Naive thymus-derived CD8-positive, alpha-beta T cell (primary cell): ENCODE results near the gene STAM. TPM values are rescaled to one million over a fixed set of nuclear protein-coding genes. Genes with fewer than 3 reads are reported as not detected.

ENCODE experiments used
- ATAC-seq, 2 donors: fragments of 150-1000 bp; cut with Tn5 transposase in 1 of 2; sonication (Bioruptor Pico), chemical (Tn5 transposase) in 1 of 2; 1 replicate in 1 of 2; 2 replicates in 1 of 2; pipeline ENCODE4 v1.10.0; 2021; ENCODE audit warnings: mild to moderate bottlenecking in 2 of 2, moderate library complexity in 2 of 2
- POLR2A ChIA-PET: fragments of 350-600 bp; sonication (Branson Sonifier 250); formaldehyde crosslinking; loops from one replicate; lab custom pipeline; 2021; ENCODE audit warnings: antibody characterized with exemption; lab: Charles Lee
- DNase-seq, 10 donors: peaks; one replicate each; pipeline versions ENCODE4 v3.0.0 to v3.0.0-alpha.2; 2020 to 2022
- H3K27ac Mint-ChIP-seq, 10 donors: one replicate each; pipeline ENCODE4 v1.8.0; 2020 to 2022; ENCODE audit warnings: mild to moderate bottlenecking in 10 of 10, mixed read lengths in 10 of 10, moderate library complexity in 4 of 10, inconsistent platforms in 1 of 10
- H3K27me3 Mint-ChIP-seq, 5 donors: one replicate each; pipeline ENCODE4 v1.8.0; 2021 to 2022; ENCODE audit warnings: mixed read lengths in 5 of 5
- H3K36me3 Mint-ChIP-seq, 3 donors: one replicate each; pipeline ENCODE4 v1.8.0; 2020 to 2022; ENCODE audit warnings: mixed read lengths in 3 of 3, mild to moderate bottlenecking in 2 of 3, inconsistent platforms in 1 of 3
- H3K4me1 Mint-ChIP-seq, 4 donors: one replicate each; pipeline ENCODE4 v1.8.0; 2021 to 2022; ENCODE audit warnings: mixed read lengths in 4 of 4
- H3K4me3 Mint-ChIP-seq, 10 donors: one replicate each; pipeline ENCODE4 v1.8.0; 2020 to 2022; ENCODE audit warnings: mild to moderate bottlenecking in 10 of 10, mixed read lengths in 10 of 10, moderate library complexity in 6 of 10, inconsistent platforms in 1 of 10
- H3K9me3 Mint-ChIP-seq, 9 donors: one replicate each; pipeline ENCODE4 v1.8.0; 2020 to 2022; ENCODE audit warnings: mixed read lengths in 9 of 9, mild to moderate bottlenecking in 3 of 9, inconsistent platforms in 1 of 9, moderate library complexity in 1 of 9
- polyA plus RNA-seq, 3 donors: library from polyadenylated mRNA; unstranded; fragments of 300-500 nt; fragmentation: Illumina TruSeq; gene quantifications; one replicate each; pipeline ENCODE4 v1.2.3, GENCODE V29; 2021
- total RNA-seq, 8 experiments: library from RNA in 2 of 8; stranded (reverse) in 2 of 8; gene quantifications; one replicate each; pipeline ENCODE4 v1.2.3 and lab custom pipeline; 2021 to 2026

STAM gene
- total and polyA plus RNA-seq, 5 experiments from 2014 or later = 5.9 to 23.8 (median 8.3) TPM

DNA sequence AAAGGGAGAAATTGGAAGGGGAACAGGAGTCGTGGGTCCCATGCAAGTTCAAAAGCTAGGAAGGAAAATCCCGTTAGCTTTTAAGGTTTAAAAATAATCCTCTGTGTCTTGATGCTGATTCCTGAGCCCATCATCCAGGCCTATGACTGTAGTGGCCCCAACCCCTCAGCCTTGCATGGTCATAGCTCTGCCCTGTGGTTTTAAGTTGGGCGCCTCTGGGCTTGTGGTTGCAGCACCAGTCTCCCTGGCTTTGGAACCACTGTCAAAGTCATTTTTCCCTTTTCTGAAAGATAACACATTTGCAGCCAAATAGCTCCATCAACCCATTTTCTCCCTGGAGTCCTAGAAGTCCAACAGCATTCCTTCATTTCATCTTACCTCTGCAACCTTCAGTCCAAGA is 121.7 kb downstream of the STAM start:
- ATAC-seq = no peak
- DNase-seq = no peak
- peaks cover 0 to 8% (median 0%) of the 10 kb centered on the region in 9 donors for H3K9me3 Mint-ChIP-seq
- no peak overlapping the region for H3K4me3 Mint-ChIP-seq
- no peak overlapping the region for H3K27ac Mint-ChIP-seq
- peaks cover 0 to 6% (median 1%) of the 10 kb centered on the region in 3 donors for H3K36me3 Mint-ChIP-seq
- H3K27me3 Mint-ChIP-seq = peaks cover 0 to 15% (median 5%) of the 10 kb centered on the region in 5 donors
- POLR2A ChIA-PET = no interaction called here
- H3K4me1 Mint-ChIP-seq = no peaks in the 10 kb centered on the region

Other genes with a start within 250 kb of the STAM start
- gene ST8SIA6, start 189.6 kb upstream of the STAM start, total RNA-seq = under 1 TPM in 1 of 2 experiments, not detected in 1; 0.33 TPM
- 1 to 10 TPM in 1 of 3 donors, not detected in 2; 2.4 TPM for gene ST8SIA6, start 189.6 kb upstream of the STAM start, polyA plus RNA-seq
- 1 to 10 TPM in 1 of 2 experiments, under 1 TPM in 1; 0.63 to 1.4 TPM for gene HACD1, start 26.8 kb upstream of the STAM start, total RNA-seq
- gene HACD1, start 26.8 kb upstream of the STAM start, polyA plus RNA-seq = under 1 TPM; 0.17 to 0.53 (median 0.26) TPM
- gene TMEM236, start 108.0 kb downstream of the STAM start, total RNA-seq = under 1 TPM; 0.18 to 0.36 TPM
- gene TMEM236, start 108.0 kb downstream of the STAM start, polyA plus RNA-seq = not detected
- 1 to 10 TPM; 1.2 to 1.3 TPM for gene MRC1, start 165.2 kb downstream of the STAM start, total RNA-seq
- gene MRC1, start 165.2 kb downstream of the STAM start, polyA plus RNA-seq = not detected